Measurements from ENCODE around the gene ZNF771.
"Not testable (repeated sequence)": the region's sequence is repeated elsewhere in the genome, so short reads cannot be mapped to it uniquely, and the experiment has no call there.

The ZNF771 gene

GRCh38 chr16:30438835-30439234 lies 31.4 kb downstream of the ZNF771 start:
- DNase-seq = no peak

- DNase-seq = no peak
Measured at GRCh38 chr16:30439720-30440348, 32.4 kb downstream of the ZNF771 start.

GRCh38 chr16:30443631-30444030 lies 36.2 kb downstream of the ZNF771 start:
- DNase-seq = no peak

GRCh38 chr16:30444231-30445148 lies 37.1 kb downstream of the ZNF771 start:
- no peak for DNase-seq

GRCh38 chr16:30445149-30445407 lies 37.7 kb downstream of the ZNF771 start:
- no peak for DNase-seq

GRCh38 chr16:30445408-30446202 lies 38.2 kb downstream of the ZNF771 start, which contains the start of gene SEPHS2:
SEPHS2 (minus strand) TSS chr16:30445874; CDS start chr16:30445727, 147 bp downstream.
- peak; percentile 95 for DNase-seq

GRCh38 chr16:30446203-30446595 lies 38.8 kb downstream of the ZNF771 start:
- DNase-seq = no peak

- DNase-seq = no peak
Measured at GRCh38 chr16:30447512-30448226, 40.3 kb downstream of the ZNF771 start.

GRCh38 chr16:30449116-30449435 lies 41.7 kb downstream of the ZNF771 start:
- no peak for DNase-seq

GRCh38 chr16:30452709-30453580 lies 45.5 kb downstream of the ZNF771 start:
- DNase-seq = not testable (repeated sequence)

GRCh38 chr16:30456302-30456701 lies 48.9 kb downstream of the ZNF771 start:
- no peak for DNase-seq

GRCh38 chr16:30457256-30457655 lies 49.9 kb downstream of the ZNF771 start:
- no peak for DNase-seq

- no peak for DNase-seq
Measured at GRCh38 chr16:30457743-30458560, 50.5 kb downstream of the ZNF771 start.

- peak; percentile 79 for DNase-seq
Measured at GRCh38 chr16:30458561-30459394, 51.4 kb downstream of the ZNF771 start.

GRCh38 chr16:30459456-30459855 lies 52.0 kb downstream of the ZNF771 start:
- no peak for DNase-seq

- DNase-seq = not testable (repeated sequence)
Measured at GRCh38 chr16:30461426-30461825, 54.0 kb downstream of the ZNF771 start.

- no peak for DNase-seq
Measured at GRCh38 chr16:30464078-30464477, 56.7 kb downstream of the ZNF771 start.
